HG03460 (cell line): ENCODE measurements around the gene FAM98B.

ENCODE experiments used
- ATAC-seq: cut with Tn5 transposase; IDR thresholded peaks from one replicate; pipeline ENCODE4 v1.9.1; 2021; ENCODE audit not compliant: unreplicated experiment

Gene FAM98B

GRCh38 chr15:38460543-38460942 lies 6.6 kb downstream of the FAM98B start:
- ATAC-seq: no peak

GRCh38 chr15:38461066-38461833 lies 7.3 kb downstream of the FAM98B start:
- peak; percentile 77 for ATAC-seq

GRCh38 chr15:38463893-38464292 lies 10.0 kb downstream of the FAM98B start:
- ATAC-seq: no peak

GRCh38 chr15:38464675-38465074 lies 10.7 kb downstream of the FAM98B start:
- ATAC-seq: no peak

- no peak for ATAC-seq
Observed at GRCh38 chr15:38470816-38471215, 16.9 kb downstream of the FAM98B start.

- ATAC-seq: no peak
Observed at GRCh38 chr15:38471974-38472373, 18.0 kb downstream of the FAM98B start.

GRCh38 chr15:38474155-38474757 lies 20.3 kb downstream of the FAM98B start:
- peak; percentile 96 for ATAC-seq

GRCh38 chr15:38475361-38475760 lies 21.4 kb downstream of the FAM98B start:
- ATAC-seq: no peak

GRCh38 chr15:38476120-38476519 lies 22.2 kb downstream of the FAM98B start:
- ATAC-seq: no peak

- ATAC-seq: no peak
Observed at GRCh38 chr15:38477637-38478036, 23.7 kb downstream of the FAM98B start.

GRCh38 chr15:38479266-38479665 lies 25.3 kb downstream of the FAM98B start:
- ATAC-seq: no peak

- ATAC-seq: no peak
Observed at GRCh38 chr15:38479756-38480155, 25.8 kb downstream of the FAM98B start.

GRCh38 chr15:38481113-38481512 lies 27.2 kb downstream of the FAM98B start:
- no peak for ATAC-seq

- ATAC-seq: no peak
Observed at GRCh38 chr15:38481761-38482160, 27.8 kb downstream of the FAM98B start.

GRCh38 chr15:38482572-38482971 lies 28.6 kb downstream of the FAM98B start:
- no peak for ATAC-seq

- no peak for ATAC-seq
Observed at GRCh38 chr15:38486936-38487335, 33.0 kb downstream of the FAM98B start.

GRCh38 chr15:38487378-38487777 lies 33.5 kb downstream of the FAM98B start:
- no peak for ATAC-seq

GRCh38 chr15:38490242-38490922 lies 36.5 kb downstream of the FAM98B start:
- no peak for ATAC-seq

- no peak for ATAC-seq
Observed at GRCh38 chr15:38496151-38496550, 42.2 kb downstream of the FAM98B start.

GRCh38 chr15:38499651-38500050 lies 45.7 kb downstream of the FAM98B start:
- no peak for ATAC-seq

- ATAC-seq: no peak
Observed at GRCh38 chr15:38503496-38503895, 49.6 kb downstream of the FAM98B start.
